Measurements from ENCODE around the gene PARP11. TPM values are rescaled to one million over a fixed set of nuclear protein-coding genes. Genes with fewer than 3 reads are reported as not detected.
A peak's percentile ranks its signal among the peaks of the same experiment; 100 is the strongest.

PARP11 gene
- total RNA-seq, 1 experiment from 2014 or later, result 8.0 TPM

DNA sequence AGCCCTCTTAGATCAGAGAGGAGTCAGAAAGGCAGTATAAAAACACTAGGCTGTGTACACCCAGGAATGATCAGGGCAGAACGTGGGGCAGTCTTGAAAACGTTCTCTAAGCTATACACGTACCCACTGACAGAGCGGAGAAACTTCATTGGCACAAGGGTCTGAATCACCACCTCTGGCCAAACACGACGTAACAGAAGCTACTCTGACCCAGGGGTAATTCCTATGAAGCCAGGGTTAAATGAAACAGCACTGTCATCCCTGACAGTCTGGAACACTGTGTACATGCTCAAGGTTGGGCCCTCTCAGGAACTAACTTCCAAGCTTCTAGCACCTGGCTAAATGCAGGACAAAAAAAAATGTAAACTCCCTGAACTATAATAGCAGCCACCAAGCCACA, 38.4 kb downstream of the PARP11 start:
- Mint-ChIP-seq H3K27me3 (ENCODE audit: low read depth) (no peaks in the 10 kb centered on the region), H3K9me3 (peaks cover 4% of the 10 kb centered on the region; the same call in 1 of the 2 replicates), H3K4me3 (no peak overlapping the region), H3K4me1 (peaks cover 17% of the 10 kb centered on the region), H3K27ac (no peak overlapping the region), H3K36me3 (peaks cover 11% of the 10 kb centered on the region)
- TF ChIP-seq NR2C2 (CRISPR knock-in tag; IDR thresholded peaks at IDR 0.05) (no peak), ETV6 (CRISPR knock-in tag; IDR thresholded peaks at IDR 0.05) (no peak), CREB1 (CRISPR knock-in tag; IDR thresholded peaks at IDR 0.05) (no peak), ZNF263 (CRISPR knock-in tag; IDR thresholded peaks at IDR 0.05; ENCODE audit: low read depth) (no peak), FOXK1 (CRISPR knock-in tag; IDR thresholded peaks at IDR 0.05) (no peak), SMAD4 (CRISPR knock-in tag; IDR thresholded peaks at IDR 0.05) (no peak), ZNF317 (CRISPR knock-in tag; IDR thresholded peaks at IDR 0.05; ENCODE audit: borderline replicate concordance, low read depth) (no peak), RORB (CRISPR knock-in tag; IDR thresholded peaks at IDR 0.05) (no peak), FOXJ3 (CRISPR knock-in tag; IDR thresholded peaks at IDR 0.05; ENCODE audit: borderline replicate concordance) (no peak), SP1 (CRISPR knock-in tag; conservative IDR thresholded peaks at IDR 0.05) (no peak)
- TF ChIP-seq, protein P1, sequence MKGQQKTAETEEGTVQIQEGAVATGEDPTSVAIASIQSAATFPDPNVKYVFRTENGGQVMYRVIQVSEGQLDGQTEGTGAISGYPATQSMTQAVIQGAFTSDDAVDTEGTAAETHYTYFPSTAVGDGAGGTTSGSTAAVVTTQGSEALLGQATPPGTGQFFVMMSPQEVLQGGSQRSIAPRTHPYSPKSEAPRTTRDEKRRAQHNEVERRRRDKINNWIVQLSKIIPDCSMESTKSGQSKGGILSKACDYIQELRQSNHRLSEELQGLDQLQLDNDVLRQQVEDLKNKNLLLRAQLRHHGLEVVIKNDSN (CRISPR knock-in tag; IDR thresholded peaks at IDR 0.05), result no peak
- TF ChIP-seq, protein P2, sequence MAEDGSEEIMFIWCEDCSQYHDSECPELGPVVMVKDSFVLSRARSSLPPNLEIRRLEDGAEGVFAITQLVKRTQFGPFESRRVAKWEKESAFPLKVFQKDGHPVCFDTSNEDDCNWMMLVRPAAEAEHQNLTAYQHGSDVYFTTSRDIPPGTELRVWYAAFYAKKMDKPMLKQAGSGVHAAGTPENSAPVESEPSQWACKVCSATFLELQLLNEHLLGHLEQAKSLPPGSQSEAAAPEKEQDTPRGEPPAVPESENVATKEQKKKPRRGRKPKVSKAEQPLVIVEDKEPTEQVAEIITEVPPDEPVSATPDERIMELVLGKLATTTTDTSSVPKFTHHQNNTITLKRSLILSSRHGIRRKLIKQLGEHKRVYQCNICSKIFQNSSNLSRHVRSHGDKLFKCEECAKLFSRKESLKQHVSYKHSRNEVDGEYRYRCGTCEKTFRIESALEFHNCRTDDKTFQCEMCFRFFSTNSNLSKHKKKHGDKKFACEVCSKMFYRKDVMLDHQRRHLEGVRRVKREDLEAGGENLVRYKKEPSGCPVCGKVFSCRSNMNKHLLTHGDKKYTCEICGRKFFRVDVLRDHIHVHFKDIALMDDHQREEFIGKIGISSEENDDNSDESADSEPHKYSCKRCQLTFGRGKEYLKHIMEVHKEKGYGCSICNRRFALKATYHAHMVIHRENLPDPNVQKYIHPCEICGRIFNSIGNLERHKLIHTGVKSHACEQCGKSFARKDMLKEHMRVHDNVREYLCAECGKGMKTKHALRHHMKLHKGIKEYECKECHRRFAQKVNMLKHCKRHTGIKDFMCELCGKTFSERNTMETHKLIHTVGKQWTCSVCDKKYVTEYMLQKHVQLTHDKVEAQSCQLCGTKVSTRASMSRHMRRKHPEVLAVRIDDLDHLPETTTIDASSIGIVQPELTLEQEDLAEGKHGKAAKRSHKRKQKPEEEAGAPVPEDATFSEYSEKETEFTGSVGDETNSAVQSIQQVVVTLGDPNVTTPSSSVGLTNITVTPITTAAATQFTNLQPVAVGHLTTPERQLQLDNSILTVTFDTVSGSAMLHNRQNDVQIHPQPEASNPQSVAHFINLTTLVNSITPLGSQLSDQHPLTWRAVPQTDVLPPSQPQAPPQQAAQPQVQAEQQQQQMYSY (CRISPR knock-in tag; IDR thresholded peaks at IDR 0.05), result no peak
- TF ChIP-seq, protein P3, sequence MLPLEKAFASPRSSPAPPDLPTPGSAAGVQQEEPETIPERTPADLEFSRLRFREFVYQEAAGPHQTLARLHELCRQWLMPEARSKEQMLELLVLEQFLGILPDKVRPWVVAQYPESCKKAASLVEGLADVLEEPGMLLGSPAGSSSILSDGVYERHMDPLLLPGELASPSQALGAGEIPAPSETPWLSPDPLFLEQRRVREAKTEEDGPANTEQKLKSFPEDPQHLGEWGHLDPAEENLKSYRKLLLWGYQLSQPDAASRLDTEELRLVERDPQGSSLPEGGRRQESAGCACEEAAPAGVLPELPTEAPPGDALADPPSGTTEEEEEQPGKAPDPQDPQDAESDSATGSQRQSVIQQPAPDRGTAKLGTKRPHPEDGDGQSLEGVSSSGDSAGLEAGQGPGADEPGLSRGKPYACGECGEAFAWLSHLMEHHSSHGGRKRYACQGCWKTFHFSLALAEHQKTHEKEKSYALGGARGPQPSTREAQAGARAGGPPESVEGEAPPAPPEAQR (CRISPR knock-in tag; IDR thresholded peaks at IDR 0.05), result no peak
- TF ChIP-seq, protein P4, sequence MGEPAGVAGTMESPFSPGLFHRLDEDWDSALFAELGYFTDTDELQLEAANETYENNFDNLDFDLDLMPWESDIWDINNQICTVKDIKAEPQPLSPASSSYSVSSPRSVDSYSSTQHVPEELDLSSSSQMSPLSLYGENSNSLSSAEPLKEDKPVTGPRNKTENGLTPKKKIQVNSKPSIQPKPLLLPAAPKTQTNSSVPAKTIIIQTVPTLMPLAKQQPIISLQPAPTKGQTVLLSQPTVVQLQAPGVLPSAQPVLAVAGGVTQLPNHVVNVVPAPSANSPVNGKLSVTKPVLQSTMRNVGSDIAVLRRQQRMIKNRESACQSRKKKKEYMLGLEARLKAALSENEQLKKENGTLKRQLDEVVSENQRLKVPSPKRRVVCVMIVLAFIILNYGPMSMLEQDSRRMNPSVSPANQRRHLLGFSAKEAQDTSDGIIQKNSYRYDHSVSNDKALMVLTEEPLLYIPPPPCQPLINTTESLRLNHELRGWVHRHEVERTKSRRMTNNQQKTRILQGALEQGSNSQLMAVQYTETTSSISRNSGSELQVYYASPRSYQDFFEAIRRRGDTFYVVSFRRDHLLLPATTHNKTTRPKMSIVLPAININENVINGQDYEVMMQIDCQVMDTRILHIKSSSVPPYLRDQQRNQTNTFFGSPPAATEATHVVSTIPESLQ (CRISPR knock-in tag; IDR thresholded peaks at IDR 0.05), result no peak
- TF ChIP-seq, protein P5, sequence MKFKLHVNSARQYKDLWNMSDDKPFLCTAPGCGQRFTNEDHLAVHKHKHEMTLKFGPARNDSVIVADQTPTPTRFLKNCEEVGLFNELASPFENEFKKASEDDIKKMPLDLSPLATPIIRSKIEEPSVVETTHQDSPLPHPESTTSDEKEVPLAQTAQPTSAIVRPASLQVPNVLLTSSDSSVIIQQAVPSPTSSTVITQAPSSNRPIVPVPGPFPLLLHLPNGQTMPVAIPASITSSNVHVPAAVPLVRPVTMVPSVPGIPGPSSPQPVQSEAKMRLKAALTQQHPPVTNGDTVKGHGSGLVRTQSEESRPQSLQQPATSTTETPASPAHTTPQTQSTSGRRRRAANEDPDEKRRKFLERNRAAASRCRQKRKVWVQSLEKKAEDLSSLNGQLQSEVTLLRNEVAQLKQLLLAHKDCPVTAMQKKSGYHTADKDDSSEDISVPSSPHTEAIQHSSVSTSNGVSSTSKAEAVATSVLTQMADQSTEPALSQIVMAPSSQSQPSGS (CRISPR knock-in tag; IDR thresholded peaks at IDR 0.05; ENCODE audit: borderline replicate concordance, low read depth), result no peak
- ChIA-PET CTCF (interaction anchor here (1.2 to 2.0 kb wide), 3 partner anchors 31 to 442 kb away, joined by 4 to 8 read pairs (median 7); no protein-coding TSS in a partner anchor), POLR2A (interaction anchor here (0.6 kb wide), 1 partner anchor 293 kb away, joined by 4 read pairs; no protein-coding TSS in a partner anchor)
- no peak for DNase-seq (ENCODE audit: low spot score)
- ATAC-seq, result no peak

DNA sequence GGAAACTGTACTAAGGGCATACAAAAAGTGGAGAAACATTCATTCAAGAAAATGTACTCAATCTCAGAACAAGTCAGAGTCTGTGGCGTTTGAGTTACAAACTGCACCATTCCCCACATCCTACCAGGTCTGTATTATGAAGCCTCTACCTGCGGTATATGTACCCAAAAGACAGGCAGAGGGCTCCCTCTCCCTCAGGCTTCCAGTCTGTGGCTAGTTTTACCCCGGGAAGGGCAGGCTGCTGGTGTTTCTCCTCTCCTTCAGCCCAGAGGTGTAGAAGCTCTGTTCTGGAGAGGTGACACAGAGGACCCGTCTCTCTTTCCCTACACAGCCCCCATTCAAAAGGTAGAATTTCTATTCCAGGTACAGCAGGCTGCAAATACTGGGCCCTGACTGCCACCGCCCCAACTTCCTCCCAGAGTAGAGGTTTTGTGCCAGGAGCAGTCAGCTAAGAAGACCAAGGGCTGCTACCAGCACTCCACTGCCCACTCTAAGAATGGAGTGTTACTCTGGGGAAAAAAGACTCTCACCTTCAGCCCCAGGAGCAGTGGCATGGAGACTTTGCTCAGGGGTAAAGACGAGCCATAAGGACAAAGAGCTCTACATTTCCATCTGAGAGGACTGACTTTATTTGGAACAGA, 39.4 kb downstream of the PARP11 start:
- Mint-ChIP-seq H3K27ac (peak overlapping the region; percentile 11; the same call in 1 of the 2 replicates), H3K4me1 (peaks cover 17% of the 10 kb centered on the region), H3K9me3 (peaks cover 4% of the 10 kb centered on the region; the same call in 1 of the 2 replicates), H3K36me3 (peaks cover 5% of the 10 kb centered on the region), H3K4me3 (no peak overlapping the region), H3K27me3 (ENCODE audit: low read depth) (no peaks in the 10 kb centered on the region)
- DNase-seq (ENCODE audit: low spot score) (peak; percentile 28), ATAC-seq (peak; percentile 92)
- ChIA-PET POLR2A (no interaction called here), CTCF (interaction anchor here (0.6 to 2.0 kb wide), 8 partner anchors 30 to 931 kb away, joined by 3 to 8 read pairs (median 4); no protein-coding TSS in a partner anchor)
- no peak for TF ChIP-seq ZNF416 (CRISPR knock-in tag; IDR thresholded peaks at IDR 0.05)
- no peak for TF ChIP-seq CREM (CRISPR knock-in tag; IDR thresholded peaks at IDR 0.05)
- TF ChIP-seq, protein P6, sequence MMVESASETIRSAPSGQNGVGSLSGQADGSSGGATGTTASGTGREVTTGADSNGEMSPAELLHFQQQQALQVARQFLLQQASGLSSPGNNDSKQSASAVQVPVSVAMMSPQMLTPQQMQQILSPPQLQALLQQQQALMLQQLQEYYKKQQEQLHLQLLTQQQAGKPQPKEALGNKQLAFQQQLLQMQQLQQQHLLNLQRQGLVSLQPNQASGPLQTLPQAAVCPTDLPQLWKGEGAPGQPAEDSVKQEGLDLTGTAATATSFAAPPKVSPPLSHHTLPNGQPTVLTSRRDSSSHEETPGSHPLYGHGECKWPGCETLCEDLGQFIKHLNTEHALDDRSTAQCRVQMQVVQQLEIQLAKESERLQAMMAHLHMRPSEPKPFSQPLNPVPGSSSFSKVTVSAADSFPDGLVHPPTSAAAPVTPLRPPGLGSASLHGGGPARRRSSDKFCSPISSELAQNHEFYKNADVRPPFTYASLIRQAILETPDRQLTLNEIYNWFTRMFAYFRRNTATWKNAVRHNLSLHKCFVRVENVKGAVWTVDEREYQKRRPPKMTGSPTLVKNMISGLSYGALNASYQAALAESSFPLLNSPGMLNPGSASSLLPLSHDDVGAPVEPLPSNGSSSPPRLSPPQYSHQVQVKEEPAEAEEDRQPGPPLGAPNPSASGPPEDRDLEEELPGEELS (CRISPR knock-in tag; IDR thresholded peaks at IDR 0.05), result no peak
- TF ChIP-seq, protein P7, sequence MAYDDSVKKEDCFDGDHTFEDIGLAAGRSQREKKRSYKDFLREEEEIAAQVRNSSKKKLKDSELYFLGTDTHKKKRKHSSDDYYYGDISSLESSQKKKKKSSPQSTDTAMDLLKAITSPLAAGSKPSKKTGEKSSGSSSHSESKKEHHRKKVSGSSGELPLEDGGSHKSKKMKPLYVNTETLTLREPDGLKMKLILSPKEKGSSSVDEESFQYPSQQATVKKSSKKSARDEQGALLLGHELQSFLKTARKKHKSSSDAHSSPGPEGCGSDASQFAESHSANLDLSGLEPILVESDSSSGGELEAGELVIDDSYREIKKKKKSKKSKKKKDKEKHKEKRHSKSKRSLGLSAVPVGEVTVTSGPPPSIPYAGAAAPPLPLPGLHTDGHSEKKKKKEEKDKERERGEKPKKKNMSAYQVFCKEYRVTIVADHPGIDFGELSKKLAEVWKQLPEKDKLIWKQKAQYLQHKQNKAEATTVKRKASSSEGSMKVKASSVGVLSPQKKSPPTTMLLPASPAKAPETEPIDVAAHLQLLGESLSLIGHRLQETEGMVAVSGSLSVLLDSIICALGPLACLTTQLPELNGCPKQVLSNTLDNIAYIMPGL (CRISPR knock-in tag; IDR thresholded peaks at IDR 0.05), result no peak

All from WTC11 (cell line).